GM23248 (cell line): ENCODE measurements around the gene CD83. TPM values are rescaled to one million over a fixed set of nuclear protein-coding genes. Genes with fewer than 3 reads are reported as not detected.

Experiments
- DNase-seq: peaks from one replicate; pipeline ENCODE4 v3.0.0-alpha.2; 2015
- H2AFZ ChIP-seq: fragments of 200-600 bp; sonication (generic); 2 replicates; pipeline ENCODE4 v1.6.1; 2016; ENCODE audit warnings: antibody characterized with exemption
- H3F3A ChIP-seq: fragments of 200-600 bp; sonication (generic); 2 replicates; pipeline ENCODE4 v1.6.1; 2016; ENCODE audit warnings: mild to moderate bottlenecking, antibody characterized with exemption, mixed run types; ENCODE audit not compliant: insufficient read depth
- H3K27ac ChIP-seq: fragments of 200-600 bp; sonication (generic); 2 replicates; pipeline ENCODE4 v1.5.1; 2016; ENCODE audit warnings: mild to moderate bottlenecking
- H3K27me3 ChIP-seq: fragments of 200-600 bp; sonication (generic); replicated peaks from 2 replicates; pipeline ENCODE4 v1.6.1; 2016; ENCODE audit warnings: mild to moderate bottlenecking; ENCODE audit not compliant: insufficient read depth
- H3K36me3 ChIP-seq: fragments of 200-600 bp; sonication (generic); 2 replicates; pipeline ENCODE4 v1.6.1; 2016; ENCODE audit warnings: low read depth, mild to moderate bottlenecking
- H3K4me1 ChIP-seq: fragments of 200-600 bp; sonication (generic); 2 replicates; pipeline ENCODE4 v1.6.1; 2016; ENCODE audit warnings: mild to moderate bottlenecking; ENCODE audit not compliant: insufficient read depth
- H3K4me2 ChIP-seq: fragments of 200-600 bp; sonication (generic); one replicate; pipeline ENCODE4 v1.6.1; 2016; ENCODE audit warnings: mild to moderate bottlenecking; ENCODE audit not compliant: unreplicated experiment
- H3K4me3 ChIP-seq: fragments of 200-600 bp; sonication (generic); 2 replicates; pipeline ENCODE4 v1.5.1; 2016; ENCODE audit warnings: mild to moderate bottlenecking
- H3K79me2 ChIP-seq: fragments of 200-600 bp; sonication (generic); 2 replicates; pipeline ENCODE4 v1.6.1; 2016; ENCODE audit warnings: mild to moderate bottlenecking; ENCODE audit not compliant: insufficient read depth
- H3K9ac ChIP-seq: fragments of 200-600 bp; sonication (generic); 2 replicates; pipeline ENCODE4 v1.6.1; 2016; ENCODE audit warnings: mild to moderate bottlenecking
- H3K9me2 ChIP-seq: fragments of 200-600 bp; sonication (generic); 2 replicates; pipeline ENCODE4 v1.6.1; 2016; ENCODE audit warnings: mixed run types, mild to moderate bottlenecking, moderate library complexity; ENCODE audit not compliant: insufficient read depth
- H3K9me3 ChIP-seq: fragments of 200-600 bp; sonication (generic); one replicate; pipeline ENCODE4 v1.6.1; 2017; ENCODE audit warnings: low read depth
- H4K20me1 ChIP-seq: fragments of 200-600 bp; sonication (generic); 2 replicates; pipeline ENCODE4 v1.6.0; 2016; ENCODE audit not compliant: insufficient read depth
- EZH2 ChIP-seq: fragments of 200-600 bp; sonication (generic); IDR thresholded peaks from 2 replicates; pipeline ENCODE4 v1.6.1; 2018; ENCODE audit warnings: antibody characterized with exemption, mild to moderate bottlenecking; ENCODE audit not compliant: insufficient read depth, poor library complexity, severe bottlenecking
- EZH2phosphoT487 ChIP-seq: fragments of 200-600 bp; sonication (generic); IDR thresholded peaks from 2 replicates; pipeline ENCODE4 v1.6.1; 2018; ENCODE audit warnings: antibody characterized with exemption, moderate library complexity, mild to moderate bottlenecking, low read depth; ENCODE audit not compliant: insufficient read depth
- WGBS, 2 experiments: methylation state at CpG; one replicate each; pipeline ENCODE4 v1.1.6; 2015 to 2017; ENCODE audit warnings: low lambda C conversion rate in 2 of 2, low coverage in 1 of 2; ENCODE audit errors: missing lambda C conversion rate in 2 of 2; 5-methylcytosine and 5-hydroxymethylcytosine counted together
- in situ Hi-C: fragments of 300-500 bp; cut with MboI; formaldehyde crosslinking; loops from 2 replicates; pipeline ENCODE4 v1.15.0; 2020
- polyA plus RNA-seq: library from polyadenylated mRNA; unstranded; fragments of >200 nt; fragmentation: Nextera tagmentation; extraction: Ambion mirVana; gene quantifications from 2 replicates; pipeline ENCODE4 v1.2.1, GENCODE V29; 2016
- total RNA-seq: library from RNA; depleted of rRNA; stranded (reverse); fragments of >200 nt; shearing (Covaris generic); gene quantifications from 2 replicates; pipeline ENCODE4 v1.2.3, GENCODE V29; 2014

The CD83 gene
- total and polyA plus RNA-seq, 2 experiments from 2014 or later, result 1.2 to 1.5 TPM

DNA sequence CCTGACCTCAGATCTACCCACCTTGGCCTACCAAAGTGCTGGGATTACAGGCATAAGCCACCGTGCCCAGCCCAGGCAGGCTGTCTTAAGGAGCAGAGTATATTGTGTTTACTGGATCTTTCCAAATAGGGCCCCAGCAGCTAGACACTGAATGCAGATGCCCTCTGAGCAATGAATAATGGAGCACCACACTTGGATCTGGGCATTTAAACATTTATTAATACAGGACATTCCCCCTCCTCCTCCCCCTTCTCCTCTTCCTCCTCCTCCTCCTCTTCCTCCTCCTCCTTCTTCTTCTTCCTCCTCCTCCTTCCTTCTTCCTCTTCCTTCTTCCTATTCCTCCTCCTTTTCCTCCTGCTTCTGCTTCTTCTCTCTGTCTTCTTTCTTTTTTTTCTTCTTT, 34.2 kb downstream of the CD83 start:
- DNase-seq, result no peak
- H3K27me3 ChIP-seq, result peaks cover 12% of the 10 kb centered on the region
- H4K20me1 ChIP-seq, result no peaks in the 10 kb centered on the region
- no peak overlapping the region for H3K27ac ChIP-seq
- H3K36me3 ChIP-seq, result no peaks in the 10 kb centered on the region
- H3F3A ChIP-seq, result no peaks in the 10 kb centered on the region
- TF ChIP-seq EZH2 (no peak), EZH2phosphoT487 (no peak)
- H3K4me3 ChIP-seq, result no peak overlapping the region
- no peak overlapping the region for H3K4me2 ChIP-seq
- no peaks in the 10 kb centered on the region for H3K4me1 ChIP-seq
- in situ Hi-C loops, result no loop called here
- no peak overlapping the region for H3K9ac ChIP-seq
- no peaks in the 10 kb centered on the region for H3K79me2 ChIP-seq
- H3K9me2 ChIP-seq, result no peaks in the 10 kb centered on the region
- 80 to 85% methylated on average over 1 of the region's 1 CpG for WGBS, 2 experiments
- no peak overlapping the region for H2AFZ ChIP-seq
- H3K9me3 ChIP-seq, result no peaks in the 10 kb centered on the region

DNA sequence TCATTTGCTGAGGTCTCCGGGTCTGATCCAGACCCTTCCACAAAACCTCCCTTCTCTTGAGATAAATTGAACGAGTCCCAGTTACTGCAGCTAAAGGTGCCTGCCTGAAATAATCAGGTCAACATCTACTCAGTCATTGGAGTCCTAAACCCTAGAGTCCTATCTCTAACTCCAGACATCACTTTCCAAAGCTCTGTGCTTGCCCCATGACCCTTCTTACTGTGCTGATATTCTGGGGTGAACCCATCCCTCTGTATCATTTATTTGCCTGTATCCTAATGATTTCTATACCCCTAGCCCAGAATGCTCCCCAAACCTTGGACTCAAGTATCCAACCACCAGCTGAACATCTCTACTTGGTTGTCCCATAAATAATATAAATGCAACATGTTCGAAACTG, 35.7 kb downstream of the CD83 start:
- H3K4me2 ChIP-seq, result no peak overlapping the region
- no peak for TF ChIP-seq EZH2phosphoT487
- TF ChIP-seq EZH2, result no peak
- 62 to 65% methylated on average over 3 of the region's 3 CpGs for WGBS, 2 experiments

DNA sequence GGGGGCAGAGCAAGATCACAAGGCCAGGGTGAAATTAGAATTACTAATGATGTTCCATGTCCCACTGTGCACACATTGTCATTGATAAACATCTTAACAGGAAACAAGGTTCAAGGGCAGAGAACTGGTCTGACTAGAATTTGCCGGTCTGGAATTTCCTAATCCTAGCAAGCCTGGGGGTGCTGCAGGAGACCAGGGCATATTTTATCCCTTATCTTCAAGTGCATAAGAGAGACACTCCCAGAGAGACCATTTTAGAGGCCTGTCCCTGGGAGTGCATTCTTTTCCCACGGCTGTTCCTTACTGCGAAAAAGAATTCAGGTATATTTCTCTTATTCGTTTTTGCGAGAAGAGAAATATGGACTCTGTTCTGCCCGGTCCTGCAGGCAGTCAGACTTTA, 41.5 kb downstream of the CD83 start:
- 71 to 76% methylated on average over 6 of the region's 6 CpGs for WGBS, 2 experiments
- Histone ChIP-seq H3K4me2 (no peak overlapping the region), H3K36me3 (no peaks in the 10 kb centered on the region), H4K20me1 (no peaks in the 10 kb centered on the region), H2AFZ (no peak overlapping the region), H3K27ac (no peak overlapping the region), H3K4me1 (no peaks in the 10 kb centered on the region), H3K4me3 (no peak overlapping the region), H3F3A (no peaks in the 10 kb centered on the region), H3K9me3 (no peaks in the 10 kb centered on the region), H3K9me2 (no peaks in the 10 kb centered on the region), H3K9ac (no peak overlapping the region), H3K79me2 (no peaks in the 10 kb centered on the region), H3K27me3 (peaks cover 10% of the 10 kb centered on the region)
- no peak for DNase-seq
- TF ChIP-seq EZH2 (no peak), EZH2phosphoT487 (no peak)
- in situ Hi-C loops, result no loop called here

More for the DNA sequence above, 35.7 kb downstream of the CD83 start:
- Histone ChIP-seq H3K4me3 (no peak overlapping the region), H3F3A (no peaks in the 10 kb centered on the region), H3K9me2 (no peaks in the 10 kb centered on the region), H4K20me1 (no peaks in the 10 kb centered on the region), H3K27me3 (peaks cover 12% of the 10 kb centered on the region), H3K36me3 (no peaks in the 10 kb centered on the region), H3K9ac (no peak overlapping the region), H2AFZ (no peak overlapping the region), H3K79me2 (no peaks in the 10 kb centered on the region), H3K27ac (no peak overlapping the region), H3K4me1 (no peaks in the 10 kb centered on the region), H3K9me3 (no peaks in the 10 kb centered on the region)
- in situ Hi-C loops, result no loop called here
- DNase-seq, result no peak

DNA sequence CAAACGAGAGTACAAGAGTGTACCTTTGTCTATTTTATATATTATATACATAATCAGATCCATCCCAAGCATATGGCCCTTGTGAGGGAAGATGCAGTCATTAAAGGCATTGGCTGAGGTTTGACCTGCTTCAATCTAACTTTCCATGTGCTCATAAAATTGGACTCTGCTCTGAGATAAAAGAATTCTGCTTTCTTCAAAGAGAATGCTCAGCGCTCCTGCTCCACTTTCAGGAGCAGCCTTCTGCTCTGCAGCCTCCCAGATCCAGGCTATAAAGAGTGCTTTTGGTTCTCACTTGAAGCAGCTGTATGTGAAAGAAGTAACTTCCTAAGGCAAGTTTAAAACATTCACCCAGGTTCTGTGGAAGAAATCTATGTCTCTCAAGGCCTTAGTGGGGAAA, 45.3 kb downstream of the CD83 start:
- no peak overlapping the region for H2AFZ ChIP-seq
- H3K27ac ChIP-seq, result no peak overlapping the region
- H3K9me2 ChIP-seq, result no peaks in the 10 kb centered on the region
- peaks cover 10% of the 10 kb centered on the region for H3K4me1 ChIP-seq
- no peak overlapping the region for H3K4me2 ChIP-seq
- no peak for DNase-seq
- TF ChIP-seq EZH2phosphoT487 (no peak), EZH2 (no peak)
- no peak overlapping the region for H3K9ac ChIP-seq
- no peaks in the 10 kb centered on the region for H3K36me3 ChIP-seq
- H4K20me1 ChIP-seq, result no peaks in the 10 kb centered on the region
- no peak overlapping the region for H3K4me3 ChIP-seq
- H3K9me3 ChIP-seq, result no peaks in the 10 kb centered on the region
- H3F3A ChIP-seq, result peaks cover 5% of the 10 kb centered on the region; the same call in 1 of the 2 replicates
- in situ Hi-C loops, result no loop called here
- no peaks in the 10 kb centered on the region for H3K79me2 ChIP-seq
- 76 to 78% methylated on average over 2 of the region's 2 CpGs for WGBS, 2 experiments
- peaks cover 10% of the 10 kb centered on the region; the same call in 1 of the 2 replicates for H3K27me3 ChIP-seq

DNA sequence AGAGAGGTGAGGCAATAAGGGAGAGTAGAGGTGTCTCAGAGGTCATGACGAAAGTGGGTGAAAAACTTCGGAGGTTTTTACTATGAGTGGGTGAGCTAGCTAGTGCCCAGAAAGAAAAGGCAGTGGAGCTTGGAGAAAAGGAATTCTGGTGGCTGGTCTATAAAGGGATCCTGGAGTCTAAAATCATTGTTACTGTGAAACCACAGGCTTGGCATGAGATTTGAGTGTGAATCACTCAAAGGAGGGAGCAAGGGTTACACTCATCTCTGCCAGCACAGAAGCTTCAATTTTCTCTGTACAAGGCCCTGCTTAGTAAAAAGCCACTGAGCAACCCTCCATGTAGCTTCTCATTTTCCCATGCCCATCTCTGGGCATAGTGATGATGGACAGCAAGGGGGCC, 47.5 kb downstream of the CD83 start:
- TF ChIP-seq EZH2phosphoT487 (no peak), EZH2 (no peak)

More for the DNA sequence above, 47.5 kb downstream of the CD83 start:
- Histone ChIP-seq H3F3A (peaks cover 5% of the 10 kb centered on the region; the same call in 1 of the 2 replicates), H3K36me3 (no peaks in the 10 kb centered on the region), H4K20me1 (no peaks in the 10 kb centered on the region), H3K9me3 (no peaks in the 10 kb centered on the region), H3K27me3 (peaks cover 16% of the 10 kb centered on the region), H3K9me2 (no peaks in the 10 kb centered on the region), H3K9ac (no peak overlapping the region), H2AFZ (no peak overlapping the region), H3K27ac (no peak overlapping the region), H3K4me2 (peak overlapping the region; percentile 11), H3K4me3 (no peak overlapping the region), H3K79me2 (no peaks in the 10 kb centered on the region), H3K4me1 (peaks cover 10% of the 10 kb centered on the region)
- in situ Hi-C loops, result no loop called here
- WGBS, 2 experiments, result 17 to 19% methylated on average over 2 of the region's 2 CpGs
- DNase-seq, result peak; percentile 93
